Hematopoietic multipotent progenitor cell treated with erythropoietin and hydrocortisone succinate and interleukin-3 and kit ligand, for 4 days (in vitro differentiated cells): Measurements from ENCODE around the gene CCDC85C.
A peak's percentile ranks its signal among the peaks of the same experiment; 100 is the strongest.

ENCODE experiments used
- DNase-seq: peaks from one replicate; pipeline ENCODE4 v3.0.0-alpha.2; 2015

Gene CCDC85C

GRCh38 chr14:99628887-99629618 is 25.0 kb upstream of the CCDC85C start:
- DNase-seq, result peak; percentile 79

- DNase-seq, result no peak
Observed at GRCh38 chr14:99627510-99628381, 23.7 kb upstream of the CCDC85C start.

- no peak for DNase-seq
Observed at GRCh38 chr14:99627100-99627499, 23.1 kb upstream of the CCDC85C start.

GRCh38 chr14:99626041-99626648 is 22.1 kb upstream of the CCDC85C start:
- DNase-seq, result no peak

- DNase-seq, result no peak
Observed at GRCh38 chr14:99625476-99625875, 21.5 kb upstream of the CCDC85C start.

- DNase-seq, result no peak
Observed at GRCh38 chr14:99624971-99625370, 21.0 kb upstream of the CCDC85C start.

- no peak for DNase-seq
Observed at GRCh38 chr14:99624024-99624423, 20.0 kb upstream of the CCDC85C start.

- DNase-seq, result no peak
Observed at GRCh38 chr14:99621948-99622347, 17.9 kb upstream of the CCDC85C start.

GRCh38 chr14:99619835-99620834 is 16.1 kb upstream of the CCDC85C start:
- no peak for DNase-seq

GRCh38 chr14:99616832-99617800 is 13.1 kb upstream of the CCDC85C start:
- no peak for DNase-seq

- no peak for DNase-seq
Observed at GRCh38 chr14:99615497-99616157, 11.6 kb upstream of the CCDC85C start.

GRCh38 chr14:99612738-99613330 is 8.8 kb upstream of the CCDC85C start:
- DNase-seq, result no peak

GRCh38 chr14:99612071-99612737 is 8.2 kb upstream of the CCDC85C start:
- no peak for DNase-seq

GRCh38 chr14:99611646-99612045 is 7.6 kb upstream of the CCDC85C start:
- DNase-seq, result no peak

- no peak for DNase-seq
Observed at GRCh38 chr14:99609245-99610170, 5.5 kb upstream of the CCDC85C start.

- DNase-seq, result no peak
Observed at GRCh38 chr14:99608591-99608990, 4.6 kb upstream of the CCDC85C start.

GRCh38 chr14:99606359-99606758 is 2.4 kb upstream of the CCDC85C start:
- peak; percentile 31 for DNase-seq

GRCh38 chr14:99605299-99605961 is 1.4 kb upstream of the CCDC85C start:
- peak; percentile 72 for DNase-seq
